SK-N-SH (cell line): ENCODE results near the gene INF2.

Source experiments
- FOXJ3 ChIP-seq: sonication (generic); formaldehyde crosslinking; IDR thresholded peaks from 2 replicates; pipeline ENCODE4 v1.5.1; 2020; ENCODE audit warnings: mild to moderate bottlenecking, missing genetic modification reagents
- RCOR1 ChIP-seq: fragments of 150-350 bp; IDR thresholded peaks from 2 replicates; pipeline ENCODE4 v1.6.1; 2017; ENCODE audit warnings: antibody characterized with exemption, low read length
- TAF1 ChIP-seq: IDR thresholded peaks from 2 replicates; pipeline ENCODE4 v1.6.1; 2012; ENCODE audit warnings: low read depth, mild to moderate bottlenecking, low read length, moderate library complexity, borderline replicate concordance
- TF ChIP-seq, protein P1 (sequence below): fragments of 200-600 bp; sonication (generic); IDR thresholded peaks from 2 replicates; pipeline ENCODE4 v1.6.1; 2017; ENCODE audit warnings: antibody characterized with exemption, mild to moderate bottlenecking, moderate library complexity
- TF ChIP-seq, protein P2 (sequence below): IDR thresholded peaks from 2 replicates; pipeline ENCODE4; 2012

DNA sequence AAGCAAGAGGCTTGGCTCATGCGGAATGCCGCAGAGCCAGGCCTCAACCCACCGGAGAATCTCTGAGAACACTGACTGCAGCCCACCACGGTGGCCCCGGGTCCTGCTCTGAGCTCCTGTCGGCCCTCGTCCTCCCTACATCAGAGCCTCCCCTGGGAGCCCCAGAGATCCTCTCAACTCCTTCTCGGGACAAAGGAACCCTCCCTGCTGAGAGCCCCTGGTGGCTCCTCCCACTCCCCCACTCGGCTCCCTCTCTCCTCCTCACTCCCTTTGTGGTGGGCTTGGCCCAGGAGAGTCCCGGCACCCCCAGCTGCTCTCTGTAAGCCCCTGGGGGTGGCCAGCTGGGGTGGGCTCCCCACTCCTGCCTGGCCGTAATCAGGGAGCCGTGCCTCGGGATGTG lies 11.1 kb upstream of the INF2 start:
- TF ChIP-seq, protein P1, sequence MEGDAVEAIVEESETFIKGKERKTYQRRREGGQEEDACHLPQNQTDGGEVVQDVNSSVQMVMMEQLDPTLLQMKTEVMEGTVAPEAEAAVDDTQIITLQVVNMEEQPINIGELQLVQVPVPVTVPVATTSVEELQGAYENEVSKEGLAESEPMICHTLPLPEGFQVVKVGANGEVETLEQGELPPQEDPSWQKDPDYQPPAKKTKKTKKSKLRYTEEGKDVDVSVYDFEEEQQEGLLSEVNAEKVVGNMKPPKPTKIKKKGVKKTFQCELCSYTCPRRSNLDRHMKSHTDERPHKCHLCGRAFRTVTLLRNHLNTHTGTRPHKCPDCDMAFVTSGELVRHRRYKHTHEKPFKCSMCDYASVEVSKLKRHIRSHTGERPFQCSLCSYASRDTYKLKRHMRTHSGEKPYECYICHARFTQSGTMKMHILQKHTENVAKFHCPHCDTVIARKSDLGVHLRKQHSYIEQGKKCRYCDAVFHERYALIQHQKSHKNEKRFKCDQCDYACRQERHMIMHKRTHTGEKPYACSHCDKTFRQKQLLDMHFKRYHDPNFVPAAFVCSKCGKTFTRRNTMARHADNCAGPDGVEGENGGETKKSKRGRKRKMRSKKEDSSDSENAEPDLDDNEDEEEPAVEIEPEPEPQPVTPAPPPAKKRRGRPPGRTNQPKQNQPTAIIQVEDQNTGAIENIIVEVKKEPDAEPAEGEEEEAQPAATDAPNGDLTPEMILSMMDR = no peak
- TF ChIP-seq RCOR1 (no peak), FOXJ3 (CRISPR knock-in tag) (no peak), TAF1 (no peak)
- TF ChIP-seq, protein P2, sequence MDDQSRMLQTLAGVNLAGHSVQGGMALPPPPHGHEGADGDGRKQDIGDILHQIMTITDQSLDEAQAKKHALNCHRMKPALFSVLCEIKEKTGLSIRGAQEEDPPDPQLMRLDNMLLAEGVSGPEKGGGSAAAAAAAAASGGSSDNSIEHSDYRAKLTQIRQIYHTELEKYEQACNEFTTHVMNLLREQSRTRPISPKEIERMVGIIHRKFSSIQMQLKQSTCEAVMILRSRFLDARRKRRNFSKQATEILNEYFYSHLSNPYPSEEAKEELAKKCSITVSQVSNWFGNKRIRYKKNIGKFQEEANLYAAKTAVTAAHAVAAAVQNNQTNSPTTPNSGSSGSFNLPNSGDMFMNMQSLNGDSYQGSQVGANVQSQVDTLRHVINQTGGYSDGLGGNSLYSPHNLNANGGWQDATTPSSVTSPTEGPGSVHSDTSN = no peak
